Nephron (organoid): ENCODE data around the gene PTPRG.

Source experiments
- H3K27ac Mint-ChIP-seq, 3 experiments: 2 replicates each; pipeline ENCODE4 v1.8.0; 2020; ENCODE audit warnings: mixed read lengths in 3 of 3, mild to moderate bottlenecking in 2 of 3, moderate library complexity in 1 of 3
- H3K27me3 Mint-ChIP-seq: 2 replicates; pipeline ENCODE4 v1.8.0; 2021; ENCODE audit warnings: low read depth, mild to moderate bottlenecking, moderate library complexity, mixed read lengths
- H3K36me3 Mint-ChIP-seq: 2 replicates; pipeline ENCODE4 v1.8.0; 2020; ENCODE audit warnings: low read depth, mixed read lengths
- H3K4me1 Mint-ChIP-seq: 2 replicates; pipeline ENCODE4 v1.8.0; 2020; ENCODE audit warnings: mixed read lengths
- H3K4me3 Mint-ChIP-seq, 3 experiments: 2 replicates each; pipeline ENCODE4 v1.8.0; 2020; ENCODE audit warnings: mild to moderate bottlenecking in 3 of 3, mixed read lengths in 3 of 3, moderate library complexity in 2 of 3
- H3K9me3 Mint-ChIP-seq: 2 replicates; pipeline ENCODE4 v1.8.0; 2020; ENCODE audit warnings: mixed read lengths
- TF ChIP-seq, protein P1 (sequence below), 3 experiments: fragments of 200-600 bp; sonication (generic); IDR thresholded peaks; one replicate each; pipeline ENCODE4 v1.5.0; 2021; ENCODE audit warnings: antibody characterized with exemption in 3 of 3; ENCODE audit not compliant: unreplicated experiment in 3 of 3

Gene PTPRG

DNA sequence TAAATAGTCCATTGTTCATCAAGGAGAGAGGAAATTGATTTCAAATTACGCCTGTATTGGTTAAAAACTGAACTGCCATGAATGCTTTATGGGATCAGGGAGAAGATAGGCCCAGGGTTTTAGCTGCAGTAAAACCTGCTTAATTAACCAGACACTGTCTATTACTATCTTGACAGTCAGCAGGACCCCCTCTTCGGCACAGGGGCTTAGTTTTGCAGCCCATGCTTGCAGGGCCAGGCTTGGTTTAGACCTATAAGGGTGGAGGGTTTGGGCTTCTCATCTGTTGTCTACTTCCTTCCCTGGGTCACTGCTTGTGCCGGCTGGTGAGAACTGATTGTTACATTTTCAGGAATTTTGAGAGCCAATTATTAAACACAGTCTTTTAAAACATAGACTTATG lies 41.1 kb downstream of the PTPRG start:
- Mint-ChIP-seq H3K4me3 (no peak overlapping the region), H3K36me3 (peaks cover 43% of the 10 kb centered on the region), H3K9me3 (peaks cover 3% of the 10 kb centered on the region), H3K27ac (no peak overlapping the region), H3K27me3 (no peaks in the 10 kb centered on the region), H3K4me1 (no peaks in the 10 kb centered on the region)
- TF ChIP-seq, protein P1, sequence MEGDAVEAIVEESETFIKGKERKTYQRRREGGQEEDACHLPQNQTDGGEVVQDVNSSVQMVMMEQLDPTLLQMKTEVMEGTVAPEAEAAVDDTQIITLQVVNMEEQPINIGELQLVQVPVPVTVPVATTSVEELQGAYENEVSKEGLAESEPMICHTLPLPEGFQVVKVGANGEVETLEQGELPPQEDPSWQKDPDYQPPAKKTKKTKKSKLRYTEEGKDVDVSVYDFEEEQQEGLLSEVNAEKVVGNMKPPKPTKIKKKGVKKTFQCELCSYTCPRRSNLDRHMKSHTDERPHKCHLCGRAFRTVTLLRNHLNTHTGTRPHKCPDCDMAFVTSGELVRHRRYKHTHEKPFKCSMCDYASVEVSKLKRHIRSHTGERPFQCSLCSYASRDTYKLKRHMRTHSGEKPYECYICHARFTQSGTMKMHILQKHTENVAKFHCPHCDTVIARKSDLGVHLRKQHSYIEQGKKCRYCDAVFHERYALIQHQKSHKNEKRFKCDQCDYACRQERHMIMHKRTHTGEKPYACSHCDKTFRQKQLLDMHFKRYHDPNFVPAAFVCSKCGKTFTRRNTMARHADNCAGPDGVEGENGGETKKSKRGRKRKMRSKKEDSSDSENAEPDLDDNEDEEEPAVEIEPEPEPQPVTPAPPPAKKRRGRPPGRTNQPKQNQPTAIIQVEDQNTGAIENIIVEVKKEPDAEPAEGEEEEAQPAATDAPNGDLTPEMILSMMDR (IDR thresholded peaks at IDR 0.05; ENCODE audit: unreplicated experiment in 3 of 3), result no peak

DNA sequence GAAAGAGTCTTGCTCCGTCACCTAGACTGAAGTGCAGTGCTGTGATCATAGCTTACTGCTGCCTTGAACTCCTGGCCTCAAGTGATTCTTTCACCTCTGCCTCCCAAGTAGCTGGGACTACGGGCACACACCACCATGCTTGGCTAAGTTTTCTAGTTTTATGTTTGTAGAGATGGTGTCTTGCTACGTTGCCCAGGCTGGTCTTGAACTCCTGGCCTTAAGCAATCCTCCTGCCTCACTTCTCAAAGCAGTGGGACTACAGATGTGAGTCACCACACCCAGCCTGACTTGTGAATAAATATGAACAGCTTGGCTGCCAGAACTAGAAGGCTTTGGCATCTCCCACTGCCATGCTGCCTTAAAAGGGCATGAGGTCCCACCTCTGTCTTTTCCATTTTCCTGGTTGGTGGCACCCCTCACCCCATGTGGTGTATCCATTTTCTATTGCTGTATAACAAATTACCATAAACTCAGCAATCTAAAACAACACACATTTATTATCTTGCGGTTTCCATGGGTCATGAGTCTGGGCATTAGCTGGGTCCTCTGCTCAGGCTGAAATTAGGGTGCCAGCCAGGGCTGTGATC lies 44.3 kb downstream of the PTPRG start:
- Mint-ChIP-seq H3K4me3 (no peak overlapping the region), H3K4me1 (no peaks in the 10 kb centered on the region), H3K9me3 (peaks cover 3% of the 10 kb centered on the region), H3K27me3 (no peaks in the 10 kb centered on the region), H3K36me3 (peaks cover 44% of the 10 kb centered on the region), H3K27ac (no peak overlapping the region)
- TF ChIP-seq, protein P1 (IDR thresholded peaks at IDR 0.05; ENCODE audit: unreplicated experiment in 3 of 3), result no peak

DNA sequence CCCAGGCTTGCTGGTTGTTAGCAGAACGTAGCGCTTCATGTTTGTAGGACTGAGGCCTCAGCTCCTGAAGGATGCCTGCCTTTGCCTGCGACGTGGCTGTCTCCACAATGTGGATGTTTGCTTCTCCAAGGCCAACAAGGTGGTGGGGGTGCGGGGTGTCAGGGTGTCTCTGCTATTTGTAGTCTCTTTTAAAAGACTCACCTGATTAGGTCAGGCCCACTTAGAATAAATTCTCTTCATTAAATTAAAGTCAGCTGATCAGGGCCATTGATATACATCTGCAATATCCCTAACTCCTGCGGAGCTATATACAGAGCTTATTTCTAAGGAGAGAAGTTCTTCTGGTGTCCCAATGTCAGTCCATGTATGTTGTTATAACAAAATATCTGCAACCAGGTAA lies 44.8 kb downstream of the PTPRG start:
- no peak overlapping the region for H3K4me3 Mint-ChIP-seq
- no peaks in the 10 kb centered on the region for H3K27me3 Mint-ChIP-seq
- no peak overlapping the region for H3K27ac Mint-ChIP-seq
- H3K36me3 Mint-ChIP-seq, result peaks cover 45% of the 10 kb centered on the region
- no peaks in the 10 kb centered on the region for H3K4me1 Mint-ChIP-seq
- H3K9me3 Mint-ChIP-seq, result peaks cover 3% of the 10 kb centered on the region
- TF ChIP-seq, protein P1 (IDR thresholded peaks at IDR 0.05; ENCODE audit: unreplicated experiment in 3 of 3), result no peak

DNA sequence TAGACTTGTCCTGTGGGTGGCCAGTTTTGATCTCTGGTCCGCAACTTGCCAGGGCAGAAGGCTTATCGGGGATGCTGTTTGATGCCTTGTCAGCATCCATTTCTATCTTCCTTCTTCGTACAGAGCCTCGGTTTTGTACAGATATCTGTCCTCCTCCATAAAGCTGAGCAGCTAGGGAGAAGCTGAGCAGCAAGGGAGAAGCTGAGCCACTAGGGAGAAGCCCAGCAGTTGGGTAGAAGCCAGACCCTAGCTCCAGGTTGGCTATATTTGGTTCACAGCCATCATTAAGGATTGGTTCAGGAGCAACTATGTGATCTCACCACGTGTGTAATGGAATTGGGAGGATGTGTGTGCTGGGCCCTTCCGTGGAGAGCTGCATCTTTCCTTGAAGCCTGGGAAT lies 46.7 kb downstream of the PTPRG start:
- H3K27ac Mint-ChIP-seq, result no peak overlapping the region
- H3K4me1 Mint-ChIP-seq, result no peaks in the 10 kb centered on the region
- peaks cover 3% of the 10 kb centered on the region for H3K9me3 Mint-ChIP-seq
- peaks cover 41% of the 10 kb centered on the region for H3K36me3 Mint-ChIP-seq
- no peak overlapping the region for H3K4me3 Mint-ChIP-seq
- TF ChIP-seq, protein P1 (IDR thresholded peaks at IDR 0.05; ENCODE audit: unreplicated experiment in 3 of 3), result no peak
- H3K27me3 Mint-ChIP-seq, result no peaks in the 10 kb centered on the region

DNA sequence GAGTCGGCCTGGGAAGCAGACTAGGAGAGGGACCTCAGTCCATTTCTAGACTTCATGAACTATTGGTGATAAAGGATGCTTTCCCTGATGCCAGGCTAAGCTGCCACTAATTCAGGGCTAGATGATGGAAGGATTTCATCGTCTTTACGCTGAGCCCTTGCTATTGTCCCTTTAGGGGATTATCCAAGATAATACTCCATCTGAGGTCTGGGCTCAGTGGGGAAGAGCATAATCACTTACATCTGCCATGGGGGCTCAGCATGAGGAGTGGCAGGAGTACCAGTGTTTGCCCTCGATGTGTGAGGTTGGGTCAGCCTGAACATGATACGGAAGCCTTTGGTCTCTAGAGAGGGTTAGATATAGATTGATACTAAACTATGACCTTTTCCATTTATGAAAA lies 47.3 kb downstream of the PTPRG start:
- H3K9me3 Mint-ChIP-seq, result peaks cover 2% of the 10 kb centered on the region

DNA sequence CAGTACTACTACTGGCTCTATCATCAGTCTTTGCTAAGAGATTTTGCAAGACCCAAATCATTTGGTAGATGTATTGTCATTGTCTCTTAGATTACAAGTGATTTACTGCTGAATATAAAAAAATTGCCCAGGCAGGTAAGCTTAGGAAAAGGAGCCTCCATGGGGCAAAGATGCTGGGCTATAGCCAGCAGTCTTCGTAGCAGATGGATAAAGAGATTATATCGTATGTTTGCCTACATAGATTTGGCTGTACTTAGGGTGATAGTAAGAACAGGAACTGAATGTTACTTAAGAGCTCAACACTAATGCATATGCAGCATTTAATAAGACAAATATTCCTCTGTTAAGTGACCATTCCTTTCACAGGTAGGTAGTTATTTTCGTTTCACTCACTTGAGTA lies 48.9 kb downstream of the PTPRG start:
- no peaks in the 10 kb centered on the region for H3K27me3 Mint-ChIP-seq
- H3K4me3 Mint-ChIP-seq, result no peak overlapping the region
- peaks cover 32% of the 10 kb centered on the region for H3K36me3 Mint-ChIP-seq
- no peaks in the 10 kb centered on the region for H3K9me3 Mint-ChIP-seq
- TF ChIP-seq, protein P1 (IDR thresholded peaks at IDR 0.05; ENCODE audit: unreplicated experiment in 3 of 3), result no peak
- H3K27ac Mint-ChIP-seq, result no peak overlapping the region
- H3K4me1 Mint-ChIP-seq, result no peaks in the 10 kb centered on the region

More for the DNA sequence above, 47.3 kb downstream of the PTPRG start:
- H3K27ac Mint-ChIP-seq, result no peak overlapping the region
- TF ChIP-seq, protein P1 (IDR thresholded peaks at IDR 0.05; ENCODE audit: unreplicated experiment in 3 of 3), result no peak
- no peaks in the 10 kb centered on the region for H3K27me3 Mint-ChIP-seq
- H3K4me3 Mint-ChIP-seq, result no peak overlapping the region
- H3K36me3 Mint-ChIP-seq, result peaks cover 38% of the 10 kb centered on the region
- no peaks in the 10 kb centered on the region for H3K4me1 Mint-ChIP-seq
